ENCODE results near the gene ROBO1.

DNA sequence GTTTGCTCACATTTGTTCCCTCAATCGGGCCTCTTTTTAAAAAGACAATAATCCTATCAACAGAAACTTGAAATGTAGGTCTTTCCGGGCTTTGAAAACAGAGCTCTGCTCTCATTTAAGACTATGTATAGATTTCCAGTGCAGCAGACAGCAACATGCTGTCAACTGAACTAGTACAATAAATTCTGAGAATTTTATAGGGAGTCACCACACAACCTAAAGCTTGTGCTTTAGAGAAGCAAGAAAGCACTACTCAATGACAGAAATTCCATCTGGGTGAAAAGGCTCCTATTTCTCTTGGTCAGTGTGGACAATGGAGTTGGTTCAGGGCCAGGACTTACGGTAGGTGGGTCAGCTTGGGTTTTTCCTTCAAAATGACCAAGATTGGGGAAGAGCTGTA lies 583.5 kb downstream of the ROBO1 start:
- TF ChIP-seq, protein P1, sequence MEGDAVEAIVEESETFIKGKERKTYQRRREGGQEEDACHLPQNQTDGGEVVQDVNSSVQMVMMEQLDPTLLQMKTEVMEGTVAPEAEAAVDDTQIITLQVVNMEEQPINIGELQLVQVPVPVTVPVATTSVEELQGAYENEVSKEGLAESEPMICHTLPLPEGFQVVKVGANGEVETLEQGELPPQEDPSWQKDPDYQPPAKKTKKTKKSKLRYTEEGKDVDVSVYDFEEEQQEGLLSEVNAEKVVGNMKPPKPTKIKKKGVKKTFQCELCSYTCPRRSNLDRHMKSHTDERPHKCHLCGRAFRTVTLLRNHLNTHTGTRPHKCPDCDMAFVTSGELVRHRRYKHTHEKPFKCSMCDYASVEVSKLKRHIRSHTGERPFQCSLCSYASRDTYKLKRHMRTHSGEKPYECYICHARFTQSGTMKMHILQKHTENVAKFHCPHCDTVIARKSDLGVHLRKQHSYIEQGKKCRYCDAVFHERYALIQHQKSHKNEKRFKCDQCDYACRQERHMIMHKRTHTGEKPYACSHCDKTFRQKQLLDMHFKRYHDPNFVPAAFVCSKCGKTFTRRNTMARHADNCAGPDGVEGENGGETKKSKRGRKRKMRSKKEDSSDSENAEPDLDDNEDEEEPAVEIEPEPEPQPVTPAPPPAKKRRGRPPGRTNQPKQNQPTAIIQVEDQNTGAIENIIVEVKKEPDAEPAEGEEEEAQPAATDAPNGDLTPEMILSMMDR (IDR thresholded peaks at IDR 0.05; ENCODE audit: low read length), result no peak
- TF ChIP-seq EZH2 (optimal IDR thresholded peaks at IDR 0.05; ENCODE audit: low read depth, low read length) (no peak), EZH2phosphoT487 (IDR thresholded peaks at IDR 0.05; ENCODE audit: low read length) (no peak)

Data from MM.1S (cell line).